HepG2 (cell line): ENCODE results near the gene DPH1. TPM values are rescaled to one million over a fixed set of nuclear protein-coding genes. Genes with fewer than 3 reads are reported as not detected.
A peak's percentile ranks its signal among the peaks of the same experiment; 100 is the strongest.

Source experiments
- CAMTA2 ChIP-seq: sonication (generic); formaldehyde crosslinking; IDR thresholded peaks from 2 replicates; pipeline ENCODE4 v1.4.0; 2020; ENCODE audit warnings: mild to moderate bottlenecking, missing genetic modification reagents, borderline replicate concordance
- DNMT3B ChIP-seq: conservative IDR thresholded peaks from 2 replicates; pipeline ENCODE4 v1.6.1; 2016; ENCODE audit warnings: missing biosample characterization, control low read depth
- FOXK1 ChIP-seq: sonication (generic); formaldehyde crosslinking; IDR thresholded peaks from 2 replicates; pipeline ENCODE4 v1.4.0; 2020; ENCODE audit warnings: low read depth, missing genetic modification reagents, borderline replicate concordance
- KMT2B ChIP-seq: IDR thresholded peaks from 2 replicates; pipeline ENCODE4 v1.6.1; 2016; ENCODE audit warnings: missing genetic modification reagents, missing compliant biosample characterization
- MIXL1 ChIP-seq: IDR thresholded peaks from 2 replicates; pipeline ENCODE4 v1.6.1; 2016
- PPARG ChIP-seq: conservative IDR thresholded peaks from 2 replicates; pipeline ENCODE4 v1.6.1; 2016; ENCODE audit warnings: missing biosample characterization, missing genetic modification reagents
- RAD21 ChIP-seq: fragments of 450-650 bp; formaldehyde crosslinking; IDR thresholded peaks from 2 replicates; pipeline ENCODE4 v1.5.0; 2020; ENCODE audit warnings: mild to moderate bottlenecking
- SMC3 ChIP-seq: IDR thresholded peaks from 2 replicates; pipeline ENCODE4 v1.6.1; 2011; ENCODE audit warnings: low read length, improper control_type of control experiment
- XRCC5 ChIP-seq: fragments of 200-400 bp; formaldehyde crosslinking; optimal IDR thresholded peaks from 2 replicates; pipeline ENCODE3; 2017; ENCODE audit warnings: mild to moderate bottlenecking, low read length
- polyA plus RNA-seq, 8 experiments: library from polyadenylated mRNA; depleted of rRNA in 3 of 8; stranded (reverse) in 7 of 8; unstranded in 1 of 8; fragments of >200 nt; fragmentation: Illumina TruSeq in 4 of 8; extraction: Trizol in 4 of 8; gene quantifications; 2 replicates each; pipeline versions ENCODE4 v1.2.1 to v1.2.3, GENCODE V29; 2011 to 2016; ENCODE audit warnings: low read depth in 4 of 8, missing spikeins in 1 of 8, mixed read lengths in 1 of 8; ENCODE audit not compliant: insufficient read depth in 1 of 8
- total RNA-seq, 5 experiments: library from RNA; depleted of rRNA; stranded (reverse); fragments of >200 nt; fragmentation: Illumina TruSeq; extraction: Trizol; gene quantifications; 2 replicates each; pipeline ENCODE4 v1.2.3, GENCODE V29; 2016; ENCODE audit warnings: low read depth in 1 of 5
- TF ChIP-seq, protein P1 (sequence below): sonication (generic); formaldehyde crosslinking; IDR thresholded peaks from 2 replicates; pipeline ENCODE4 v1.4.0; 2020; ENCODE audit warnings: missing genetic modification reagents; ENCODE audit errors: not compliant biosample characterization
- TF ChIP-seq, protein P2 (sequence below): sonication (generic); formaldehyde crosslinking; IDR thresholded peaks from 2 replicates; pipeline ENCODE4 v1.8.0; 2023; ENCODE audit warnings: mild to moderate bottlenecking, missing genetic modification reagents
- TF ChIP-seq, protein P3 (sequence below), 2 experiments: sonication (generic) in 1 of 2; formaldehyde crosslinking in 1 of 2; IDR thresholded peaks; 2 replicates each; pipeline versions ENCODE4 v1.4.0 to v1.6.1; 2018 to 2020; ENCODE audit warnings: missing genetic modification reagents in 2 of 2, borderline replicate concordance in 1 of 2, low read depth in 1 of 2, mild to moderate bottlenecking in 1 of 2, missing biosample characterization in 1 of 2
- TF ChIP-seq, protein P4 (sequence below): sonication (generic); formaldehyde crosslinking; IDR thresholded peaks from 2 replicates; pipeline ENCODE4 v1.4.0; 2020; ENCODE audit warnings: mild to moderate bottlenecking, missing genetic modification reagents

DPH1 gene
- total and polyA plus RNA-seq, 2 of the 13 experiments (the other 11 are each of a cell fraction or from before 2014, with no cell fraction given) = 25.3 to 42.8 TPM

DNA sequence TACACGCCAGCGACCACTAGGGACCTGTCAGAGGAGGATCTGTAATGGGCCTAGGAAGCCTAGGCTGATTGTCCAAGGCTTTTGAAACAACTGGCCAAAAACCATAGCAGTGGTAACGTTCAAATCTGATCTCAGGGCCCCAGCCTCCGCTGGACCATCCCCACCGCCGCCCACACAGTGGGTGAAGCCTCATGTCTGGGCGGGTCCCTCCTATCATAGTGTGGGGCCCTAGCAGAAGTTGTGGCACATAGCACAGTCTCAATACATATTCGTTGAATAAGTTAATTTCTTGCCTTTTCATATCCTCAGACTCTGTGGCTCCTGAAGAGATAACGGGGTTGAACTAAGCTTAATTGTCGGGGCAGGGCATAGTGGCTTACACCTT is 818 bp downstream of the DPH1 start (continued):
- TF ChIP-seq CAMTA2 (CRISPR knock-in tag) (no peak), MIXL1 (0 out of 2 replicates have a peak, but pooled peaks have one; percentile 60), KMT2B (0 out of 2 replicates have a peak, but pooled peaks have one; percentile 3), FOXK1 (CRISPR knock-in tag) (peak; percentile 26; the same call in 1 of the 2 replicates), DNMT3B (CRISPR knock-in tag) (0 out of 2 replicates have a peak, but pooled peaks have one; percentile 29), XRCC5 (peak; percentile 51), SMC3 (peak; percentile 51; the same call in 1 of the 2 replicates), RAD21 (CRISPR knock-in tag) (peak; percentile 71), PPARG (0 out of 2 replicates have a peak, but pooled peaks have one; percentile 14)
- TF ChIP-seq, protein P1, sequence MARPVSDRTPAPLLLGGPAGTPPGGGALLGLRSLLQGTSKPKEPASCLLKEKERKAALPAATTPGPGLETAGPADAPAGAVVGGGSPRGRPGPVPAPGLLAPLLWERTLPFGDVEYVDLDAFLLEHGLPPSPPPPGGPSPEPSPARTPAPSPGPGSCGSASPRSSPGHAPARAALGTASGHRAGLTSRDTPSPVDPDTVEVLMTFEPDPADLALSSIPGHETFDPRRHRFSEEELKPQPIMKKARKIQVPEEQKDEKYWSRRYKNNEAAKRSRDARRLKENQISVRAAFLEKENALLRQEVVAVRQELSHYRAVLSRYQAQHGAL (CRISPR knock-in tag) = no peak
- TF ChIP-seq, protein P2, sequence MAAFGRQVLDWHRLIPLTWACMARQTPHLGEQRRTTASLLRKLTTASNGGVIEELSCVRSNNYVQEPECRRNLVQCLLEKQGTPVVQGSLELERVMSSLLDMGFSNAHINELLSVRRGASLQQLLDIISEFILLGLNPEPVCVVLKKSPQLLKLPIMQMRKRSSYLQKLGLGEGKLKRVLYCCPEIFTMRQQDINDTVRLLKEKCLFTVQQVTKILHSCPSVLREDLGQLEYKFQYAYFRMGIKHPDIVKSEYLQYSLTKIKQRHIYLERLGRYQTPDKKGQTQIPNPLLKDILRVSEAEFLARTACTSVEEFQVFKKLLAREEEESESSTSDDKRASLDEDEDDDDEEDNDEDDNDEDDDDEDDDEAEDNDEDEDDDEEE (CRISPR knock-in tag) = 0 out of 2 replicates have a peak, but pooled peaks have one; percentile 58
- TF ChIP-seq, protein P3, sequence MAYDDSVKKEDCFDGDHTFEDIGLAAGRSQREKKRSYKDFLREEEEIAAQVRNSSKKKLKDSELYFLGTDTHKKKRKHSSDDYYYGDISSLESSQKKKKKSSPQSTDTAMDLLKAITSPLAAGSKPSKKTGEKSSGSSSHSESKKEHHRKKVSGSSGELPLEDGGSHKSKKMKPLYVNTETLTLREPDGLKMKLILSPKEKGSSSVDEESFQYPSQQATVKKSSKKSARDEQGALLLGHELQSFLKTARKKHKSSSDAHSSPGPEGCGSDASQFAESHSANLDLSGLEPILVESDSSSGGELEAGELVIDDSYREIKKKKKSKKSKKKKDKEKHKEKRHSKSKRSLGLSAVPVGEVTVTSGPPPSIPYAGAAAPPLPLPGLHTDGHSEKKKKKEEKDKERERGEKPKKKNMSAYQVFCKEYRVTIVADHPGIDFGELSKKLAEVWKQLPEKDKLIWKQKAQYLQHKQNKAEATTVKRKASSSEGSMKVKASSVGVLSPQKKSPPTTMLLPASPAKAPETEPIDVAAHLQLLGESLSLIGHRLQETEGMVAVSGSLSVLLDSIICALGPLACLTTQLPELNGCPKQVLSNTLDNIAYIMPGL (CRISPR knock-in tag; IDR thresholded peaks at IDR 0.05; ENCODE audit: borderline replicate concordance in 1 of 2, low read depth in 1 of 2) = peak in 1 of 2 experiments; percentile 56; a peak in 1 of 4 replicates
- TF ChIP-seq, protein P4, sequence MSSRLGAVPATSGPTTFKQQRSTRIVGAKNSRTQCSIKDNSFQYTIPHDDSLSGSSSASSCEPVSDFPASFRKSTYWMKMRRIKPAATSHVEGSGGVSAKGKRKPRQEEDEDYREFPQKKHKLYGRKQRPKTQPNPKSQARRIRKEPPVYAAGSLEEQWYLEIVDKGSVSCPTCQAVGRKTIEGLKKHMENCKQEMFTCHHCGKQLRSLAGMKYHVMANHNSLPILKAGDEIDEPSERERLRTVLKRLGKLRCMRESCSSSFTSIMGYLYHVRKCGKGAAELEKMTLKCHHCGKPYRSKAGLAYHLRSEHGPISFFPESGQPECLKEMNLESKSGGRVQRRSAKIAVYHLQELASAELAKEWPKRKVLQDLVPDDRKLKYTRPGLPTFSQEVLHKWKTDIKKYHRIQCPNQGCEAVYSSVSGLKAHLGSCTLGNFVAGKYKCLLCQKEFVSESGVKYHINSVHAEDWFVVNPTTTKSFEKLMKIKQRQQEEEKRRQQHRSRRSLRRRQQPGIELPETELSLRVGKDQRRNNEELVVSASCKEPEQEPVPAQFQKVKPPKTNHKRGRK (CRISPR knock-in tag) = no peak
- TF ChIP-seq, all 625 proteins: peak for 16
